Endothelial cell of umbilical vein (primary cell): ENCODE data around the gene HOXB2. TPM values are rescaled to one million over a fixed set of nuclear protein-coding genes. Genes with fewer than 3 reads are reported as not detected.
A peak's percentile ranks its signal among the peaks of the same experiment; 100 is the strongest.

Source experiments
- BruUV-seq: library from RNA; stranded (reverse); fragments of 400-500 nt; replicated peaks from 2 replicates; lab custom pipeline; 2021; lab: Mats Ljungman, UMichigan
- CTCF ChIA-PET: fragments of 300-600, 350-600 bp; sonication (Branson Sonifier 250); formaldehyde crosslinking; loops from one replicate; lab custom pipeline; 2021; ENCODE audit warnings: antibody characterized with exemption, inconsistent platforms; lab: Charles Lee
- POLR2A ChIA-PET: fragments of 300-600, 350-600 bp; sonication (Branson Sonifier 250); formaldehyde crosslinking; loops from one replicate; lab custom pipeline; 2021; ENCODE audit warnings: antibody characterized with exemption, inconsistent platforms; lab: Charles Lee
- DNase-seq: peaks from one replicate; pipeline ENCODE4 v3.0.0-alpha.2; 2011; ENCODE audit warnings: low read depth, low spot score
- FAIRE-seq: peaks from 2 replicates; lab custom pipeline; 2011; peaks lifted over from hg19 to GRCh38; lab: Jason Lieb, UNC
- H2AFZ ChIP-seq: 2 replicates; pipeline ENCODE4 v1.6.0; 2012; ENCODE audit warnings: low read depth, low read length, control low read depth, inconsistent platforms
- H3K27ac ChIP-seq: 2 replicates; pipeline ENCODE4 v1.5.1; 2011; ENCODE audit warnings: low read depth, mild to moderate bottlenecking, control low read depth, low read length, moderate library complexity; ENCODE audit not compliant: insufficient read depth
- H3K27me3 ChIP-seq, 2 experiments: 2 replicates each; pipeline versions ENCODE4 v1.6.0 to v1.6.1; 2011; ENCODE audit warnings: low read length in 2 of 2, mixed read lengths in 1 of 2; ENCODE audit not compliant: control insufficient read depth in 2 of 2, insufficient read depth in 2 of 2
- H3K36me3 ChIP-seq, 2 experiments: 2 replicates in 1 of 2; 3 replicates in 1 of 2; pipeline ENCODE4 v1.5.1; 2011; ENCODE audit warnings: low read length in 2 of 2, mild to moderate bottlenecking in 1 of 2, moderate library complexity in 1 of 2; ENCODE audit not compliant: control insufficient read depth in 2 of 2, insufficient read depth in 2 of 2; ENCODE audit errors: extremely low read depth in 1 of 2
- H3K4me1 ChIP-seq: 3 replicates; pipeline ENCODE4 v1.5.1; 2011; ENCODE audit warnings: mild to moderate bottlenecking, low read length; ENCODE audit not compliant: control insufficient read depth, insufficient read depth; ENCODE audit errors: extremely low read depth
- H3K4me2 ChIP-seq: 2 replicates; pipeline ENCODE4 v1.6.1; 2011; ENCODE audit warnings: low read length, control low read depth, mixed read lengths; ENCODE audit not compliant: insufficient read depth
- H3K4me3 ChIP-seq, 3 experiments: fragments of 200-600 bp in 1 of 3; sonication (generic), shearing (Covaris generic) in 1 of 3; replicated peaks in 1 of 3; 2 replicates each; pipeline ENCODE4 v1.5.1; 2011 to 2016; ENCODE audit warnings: control low read depth in 3 of 3, low read length in 3 of 3, mild to moderate bottlenecking in 2 of 3, inconsistent platforms in 1 of 3, low read depth in 1 of 3, moderate library complexity in 1 of 3; ENCODE audit not compliant: insufficient read depth in 1 of 3
- H3K79me2 ChIP-seq: 2 replicates; pipeline ENCODE4 v1.6.0; 2012; ENCODE audit warnings: low read length, inconsistent platforms; ENCODE audit not compliant: control insufficient read depth, insufficient read depth
- H3K9ac ChIP-seq: replicated peaks from 2 replicates; pipeline ENCODE3; 2011; ENCODE audit warnings: low read length, control low read depth; ENCODE audit not compliant: insufficient read depth; ENCODE audit errors: extremely low read depth
- H3K9me1 ChIP-seq: replicated peaks from 3 replicates; pipeline ENCODE4 v1.6.0; 2011; ENCODE audit warnings: mild to moderate bottlenecking, low read length; ENCODE audit not compliant: control insufficient read depth, insufficient read depth; ENCODE audit errors: extremely low read depth
- H3K9me3 ChIP-seq: replicated peaks from 2 replicates; pipeline ENCODE4 v1.5.1; 2012; ENCODE audit warnings: low read length, inconsistent platforms; ENCODE audit not compliant: control insufficient read depth, insufficient read depth
- H4K20me1 ChIP-seq: replicated peaks from 2 replicates; pipeline ENCODE3; 2011; ENCODE audit warnings: mild to moderate bottlenecking, low read length; ENCODE audit not compliant: control insufficient read depth, insufficient read depth; ENCODE audit errors: extremely low read depth
- GATA2 ChIP-seq: IDR thresholded peaks from 2 replicates; pipeline ENCODE4 v1.7.0; 2011; ENCODE audit warnings: low read depth, mild to moderate bottlenecking, moderate library complexity, mixed read lengths, low read length; ENCODE audit not compliant: insufficient read length, insufficient read depth
- JUN ChIP-seq: IDR thresholded peaks from 2 replicates; pipeline ENCODE4 v1.6.1; 2011; ENCODE audit warnings: borderline replicate concordance, low read depth; ENCODE audit not compliant: insufficient read length, insufficient read depth
- POLR2A ChIP-seq: IDR thresholded peaks from 2 replicates; pipeline ENCODE4 v1.6.1; 2012; ENCODE audit warnings: low read depth, mild to moderate bottlenecking, control low read depth, low read length
- dilution Hi-C: fragments of 300-500 bp; cut with MboI; formaldehyde crosslinking; loops from one replicate; pipeline ENCODE4 v1.15.0; 2019; ENCODE audit warnings: low sequenced_read_pairs; ENCODE audit not compliant: extremely low pct_ligation_motif_present
- intact Hi-C: fragments of 100-400 bp; cut with micrococcal nuclease; formaldehyde crosslinking; loops from one replicate; pipeline ENCODE4 v1.10.0; 2022
- polyA plus RNA-seq, 4 experiments: library from polyadenylated mRNA; depleted of rRNA in 3 of 4; stranded (reverse) in 3 of 4; unstranded in 1 of 4; fragments of >200 nt; gene quantifications; 2 replicates each; pipeline versions ENCODE4 v1.2.1 to v1.2.3, GENCODE V29; 2011 to 2012; ENCODE audit warnings: missing spikeins in 1 of 4
- total RNA-seq: library from RNA; stranded (reverse); gene quantifications from 2 replicates; pipeline ENCODE4 v1.2.3, GENCODE V29; 2021
- TF ChIP-seq, protein P1 (sequence below): IDR thresholded peaks from 2 replicates; pipeline ENCODE4 v1.6.1; 2011; ENCODE audit not compliant: insufficient read depth, insufficient read length

HOXB2 gene
- total and polyA plus RNA-seq, 2 donors (not counting 3 experiments of a cell fraction or from before 2014, with no cell fraction given) = 14.1 to 23.3 TPM

DNA sequence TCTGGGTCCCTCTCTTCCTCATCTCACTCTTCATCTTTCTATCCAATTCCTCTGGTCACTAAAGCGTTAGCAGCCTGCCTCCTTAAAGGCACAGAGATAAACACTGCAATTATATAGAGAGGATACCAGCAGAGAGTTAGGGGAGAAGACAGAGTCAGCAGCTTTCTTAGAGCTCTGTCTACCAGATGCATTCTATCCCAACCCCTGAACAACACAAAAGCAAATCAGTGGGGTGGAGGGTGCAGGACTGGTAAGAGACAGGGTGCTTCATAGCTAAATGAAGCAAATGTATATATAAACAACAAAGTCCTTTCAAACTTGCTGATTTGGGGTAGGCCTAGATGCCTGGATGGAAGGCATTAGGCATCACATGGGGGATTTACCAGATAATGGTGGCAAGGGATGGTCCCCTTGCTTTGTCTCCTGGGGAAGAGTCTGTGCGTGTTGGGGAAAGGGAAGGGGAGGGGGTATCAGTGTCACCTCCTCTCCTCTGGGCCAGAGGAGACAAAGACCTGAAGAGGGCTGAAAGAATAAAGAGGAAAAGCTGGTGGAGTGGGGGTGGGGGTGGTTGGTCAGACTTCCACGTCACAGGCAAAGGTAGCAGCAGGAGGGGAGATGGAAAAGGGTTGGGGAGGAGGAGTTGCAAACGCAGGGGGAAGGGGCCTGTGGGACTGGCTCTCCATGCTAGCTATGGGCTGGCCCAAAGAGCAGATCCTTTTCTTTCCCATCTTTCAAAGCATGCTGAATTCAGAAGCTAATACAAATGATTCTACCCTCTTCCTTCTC, 21.2 kb upstream of the HOXB2 start:
- BruUV-seq = no TSS peak
- H3K27ac ChIP-seq = no peak overlapping the region
- TF ChIP-seq GATA2 (no peak), POLR2A (no peak)
- TF ChIP-seq, protein P1, sequence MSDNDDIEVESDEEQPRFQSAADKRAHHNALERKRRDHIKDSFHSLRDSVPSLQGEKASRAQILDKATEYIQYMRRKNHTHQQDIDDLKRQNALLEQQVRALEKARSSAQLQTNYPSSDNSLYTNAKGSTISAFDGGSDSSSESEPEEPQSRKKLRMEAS = no peak
- H2AFZ ChIP-seq = no peak overlapping the region
- dilution Hi-C loops = no loop called here
- H3K4me3 ChIP-seq = no peak overlapping the region
- H3K27me3 ChIP-seq = no peaks in the 10 kb centered on the region
- H3K9ac ChIP-seq = no peak overlapping the region
- peaks cover 62% of the 10 kb centered on the region for H3K4me1 ChIP-seq
- intact Hi-C loops = no loop called here
- ChIA-PET POLR2A (no interaction called here), CTCF (interaction anchor here (3.3 to 6.1 kb wide), 2 partner anchors 10 to 18 kb away, joined by 23 to 28 read pairs; no protein-coding TSS in a partner anchor)
- no peak overlapping the region for H3K4me2 ChIP-seq
- DNase-seq (no peak), FAIRE-seq (no peak)
- H3K79me2 ChIP-seq = peaks cover 92% of the 10 kb centered on the region
- no peaks in the 10 kb centered on the region for H4K20me1 ChIP-seq
- H3K9me3 ChIP-seq = no peaks in the 10 kb centered on the region
- H3K9me1 ChIP-seq = no peaks in the 10 kb centered on the region
- H3K36me3 ChIP-seq = peaks cover 0 to 3% of the 10 kb centered on the region in 2 experiments

DNA sequence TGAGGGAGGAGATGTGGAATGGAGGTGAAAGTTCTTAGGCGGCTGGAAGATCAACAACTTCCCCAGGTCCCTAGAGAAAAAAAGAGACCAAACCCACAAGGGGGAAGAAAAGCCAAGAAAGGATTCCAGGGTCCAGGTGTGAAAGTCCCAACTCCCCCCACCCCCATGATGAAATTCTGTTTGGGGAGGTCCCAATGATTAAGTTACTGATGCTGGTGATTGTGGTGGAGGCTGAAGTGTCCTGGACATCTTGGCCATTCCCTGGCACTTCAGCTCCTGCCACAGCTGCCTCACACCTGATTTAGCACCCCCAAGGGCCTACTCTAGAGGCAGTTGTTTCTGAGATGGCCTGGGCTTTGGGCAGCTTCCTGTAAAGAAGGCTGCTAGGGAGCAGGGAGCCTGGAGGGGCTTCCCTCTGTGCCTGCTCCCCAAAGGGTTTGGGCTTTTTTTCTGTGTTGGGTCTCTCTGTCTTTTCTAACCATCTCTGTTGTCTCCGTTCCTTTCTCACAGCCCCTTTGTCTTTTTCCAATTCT, 20.2 kb upstream of the HOXB2 start:
- BruUV-seq = no TSS peak
- Histone ChIP-seq H3K4me2 (peak overlapping the region; percentile 56), H3K9ac (peak overlapping the region; percentile 27), H3K4me1 (peaks cover 52% of the 10 kb centered on the region), H3K9me3 (no peaks in the 10 kb centered on the region), H2AFZ (no peak overlapping the region), H4K20me1 (no peaks in the 10 kb centered on the region), H3K36me3 (peaks cover 0 to 3% of the 10 kb centered on the region in 2 experiments), H3K79me2 (peaks cover 85% of the 10 kb centered on the region), H3K27me3 (no peaks in the 10 kb centered on the region), H3K4me3 (peak overlapping the region in 1 of 3 experiments; percentile 25), H3K27ac (peak overlapping the region; percentile 34), H3K9me1 (no peaks in the 10 kb centered on the region)
- no peak for DNase-seq
- CTCF ChIA-PET = interaction anchor here (0.7 to 1.4 kb wide), 3 partner anchors 10 to 302 kb away, joined by 3 read pairs; partner anchors contain the start of gene HOXB5
- intact Hi-C loops = no loop called here
- no peak for TF ChIP-seq JUN
- FAIRE-seq = no peak
- dilution Hi-C loops = no loop called here
- POLR2A ChIA-PET = no interaction called here
